Spleen (tissue), 11 donors: Measurements from ENCODE around the gene ZNF277. TPM values are rescaled to one million over a fixed set of nuclear protein-coding genes. Genes with fewer than 3 reads are reported as not detected.

Source experiments
- DNase-seq: peaks from one replicate; pipeline ENCODE4 v3.0.0-alpha.2; 2020
- H3K27ac ChIP-seq, 8 donors: fragments of 200-600 bp; sonication (generic) in 7 of 8; 1 replicate in 4 of 8; 2 replicates in 4 of 8; pipeline versions ENCODE4 v1.5.0 to v1.8.0; 2016 to 2021; ENCODE audit warnings: inconsistent platforms in 4 of 8, mild to moderate bottlenecking in 4 of 8, moderate library complexity in 1 of 8
- H3K27me3 ChIP-seq, 7 donors: fragments of 200-600 bp; sonication (generic) in 6 of 7; replicated peaks in 1 of 7; 1 replicate in 4 of 7; 2 replicates in 3 of 7; pipeline versions ENCODE4 v1.5.0 to v1.8.0; 2016 to 2021; ENCODE audit warnings: inconsistent platforms in 3 of 7, mild to moderate bottlenecking in 1 of 7
- H3K36me3 ChIP-seq, 6 donors: fragments of 200-600 bp; sonication (generic) in 5 of 6; 1 replicate in 4 of 6; 2 replicates in 2 of 6; pipeline versions ENCODE4 v1.5.0 to v1.8.0; 2016 to 2021; ENCODE audit warnings: inconsistent platforms in 2 of 6
- H3K4me1 ChIP-seq, 6 donors: fragments of 200-600 bp; sonication (generic) in 5 of 6; 1 replicate in 3 of 6; 2 replicates in 3 of 6; pipeline versions ENCODE4 v1.5.0 to v1.8.0; 2016 to 2021; ENCODE audit warnings: inconsistent platforms in 3 of 6
- H3K4me3 ChIP-seq, 8 donors: fragments of 200-600 bp; sonication (generic) in 7 of 8; 1 replicate in 4 of 8; 2 replicates in 4 of 8; pipeline versions ENCODE4 v1.5.0 to v1.8.0; 2016 to 2021; ENCODE audit warnings: inconsistent platforms in 4 of 8, mild to moderate bottlenecking in 4 of 8, moderate library complexity in 2 of 8
- H3K9me3 ChIP-seq, 8 donors: fragments of 200-600 bp; sonication (generic) in 7 of 8; 1 replicate in 4 of 8; 2 replicates in 4 of 8; pipeline versions ENCODE4 v1.5.0 to v1.8.0; 2016 to 2021; ENCODE audit warnings: inconsistent platforms in 4 of 8
- POLR2A ChIP-seq, 3 donors: fragments of 450-650 bp; IDR thresholded peaks; one replicate each; pipeline ENCODE4 v1.5.1; 2017; ENCODE audit warnings: antibody characterized with exemption in 3 of 3, mild to moderate bottlenecking in 1 of 3
- POLR2AphosphoS5 ChIP-seq, 3 donors: sonication (generic); formaldehyde crosslinking; IDR thresholded peaks; one replicate each; pipeline ENCODE4 v1.5.1; 2017; ENCODE audit warnings: antibody characterized with exemption in 3 of 3
- WGBS, 5 donors: extraction: QIAGEN DNeasy Blood & Tissue Kit in 3 of 5; methylation state at CpG; one replicate each; pipeline versions ENCODE4 v1.1.5 to v1.1.7; 2013 to 2018; 5-methylcytosine and 5-hydroxymethylcytosine counted together
- intact Hi-C: fragments of 100-400 bp; cut with DNase I; formaldehyde crosslinking; loops from one replicate; pipeline ENCODE4 v1.15.0; 2023; ENCODE audit warnings: low total_unique reads
- polyA plus RNA-seq, 3 donors: library from polyadenylated mRNA; stranded (reverse); fragments of 200-250 nt; gene quantifications; one replicate each; pipeline ENCODE4 v1.2.1, GENCODE V29; 2013
- total RNA-seq, 7 donors: library from RNA; depleted of rRNA in 3 of 7; stranded (reverse); fragments of >200 nt in 3 of 7; fragmentation: NEBNext Ultra II Directional in 4 of 7; extraction: Animal tissue kit (Norgen Biotek cat#: 25700) in 4 of 7; gene quantifications; one replicate each; pipeline versions ENCODE4 v1.1.0 to v1.2.1, GENCODE V29; 2016 to 2021
- TF ChIP-seq, protein P1 (sequence below), 11 experiments: fragments of 200-600 bp in 7 of 11; fragments of 450-650 bp in 4 of 11; sonication (generic) in 4 of 11; IDR thresholded peaks in 8 of 11; conservative IDR thresholded peaks in 3 of 11; 1 replicate in 7 of 11; 2 replicates in 4 of 11; pipeline versions ENCODE4 v1.4.0 to v1.8.0; 2016 to 2021; ENCODE audit warnings: antibody characterized with exemption in 11 of 11, inconsistent platforms in 4 of 11, mild to moderate bottlenecking in 1 of 11
- donor health status: healthy with polysubstance abuse.
- donor health status: DM: no; HTN: no; CAD: no; lungs with moderate emphysema.
- donor health status: DM: no; HTN: no; CAD: no.
- donor health status: Bipolar disorder and iron deficiency.
- donor health status: healthy.
- donor health status: DM: no; HTN: no; CAD: no.
- donor health status: DM: yes; HTN: yes; CAD: no.

Gene ZNF277
- total and polyA plus RNA-seq, 10 donors, result 14.5 to 36.1 (median 19.6) TPM

DNA sequence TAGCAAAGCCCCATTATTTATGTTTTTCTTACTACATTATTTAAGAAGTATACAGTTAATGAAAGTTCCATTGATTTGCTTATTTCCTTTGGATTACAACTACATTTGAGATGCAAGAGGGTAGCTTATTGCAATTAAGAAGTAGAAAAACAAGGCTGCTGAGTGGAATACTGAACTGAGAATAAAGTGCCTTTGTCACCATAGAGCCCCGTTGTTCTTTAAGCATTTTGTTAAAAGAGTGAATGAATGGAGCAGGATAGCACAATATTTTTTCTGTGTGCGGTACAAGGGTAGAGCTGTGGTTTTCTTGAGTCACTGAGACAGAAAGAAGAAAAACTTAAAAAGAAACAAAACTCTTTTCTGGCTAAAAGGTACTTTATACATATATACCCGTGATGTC lies 45.6 kb downstream of the ZNF277 start:
- Histone ChIP-seq H3K27me3 (no peaks in the 10 kb centered on the region), H3K27ac (no peak overlapping the region), H3K9me3 (peaks cover 0 to 8% (median 0%) of the 10 kb centered on the region in 8 donors), H3K4me1 (peaks cover 0 to 14% (median 2%) of the 10 kb centered on the region in 6 donors), H3K4me3 (no peak overlapping the region), H3K36me3 (no peaks in the 10 kb centered on the region)
- intact Hi-C loops, result no loop called here
- TF ChIP-seq POLR2AphosphoS5 (IDR thresholded peaks at IDR 0.05) (no peak), POLR2A (IDR thresholded peaks at IDR 0.05) (no peak)
- TF ChIP-seq, protein P1, sequence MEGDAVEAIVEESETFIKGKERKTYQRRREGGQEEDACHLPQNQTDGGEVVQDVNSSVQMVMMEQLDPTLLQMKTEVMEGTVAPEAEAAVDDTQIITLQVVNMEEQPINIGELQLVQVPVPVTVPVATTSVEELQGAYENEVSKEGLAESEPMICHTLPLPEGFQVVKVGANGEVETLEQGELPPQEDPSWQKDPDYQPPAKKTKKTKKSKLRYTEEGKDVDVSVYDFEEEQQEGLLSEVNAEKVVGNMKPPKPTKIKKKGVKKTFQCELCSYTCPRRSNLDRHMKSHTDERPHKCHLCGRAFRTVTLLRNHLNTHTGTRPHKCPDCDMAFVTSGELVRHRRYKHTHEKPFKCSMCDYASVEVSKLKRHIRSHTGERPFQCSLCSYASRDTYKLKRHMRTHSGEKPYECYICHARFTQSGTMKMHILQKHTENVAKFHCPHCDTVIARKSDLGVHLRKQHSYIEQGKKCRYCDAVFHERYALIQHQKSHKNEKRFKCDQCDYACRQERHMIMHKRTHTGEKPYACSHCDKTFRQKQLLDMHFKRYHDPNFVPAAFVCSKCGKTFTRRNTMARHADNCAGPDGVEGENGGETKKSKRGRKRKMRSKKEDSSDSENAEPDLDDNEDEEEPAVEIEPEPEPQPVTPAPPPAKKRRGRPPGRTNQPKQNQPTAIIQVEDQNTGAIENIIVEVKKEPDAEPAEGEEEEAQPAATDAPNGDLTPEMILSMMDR (IDR thresholded peaks at IDR 0.05 in 8 of 11, conservative IDR thresholded peaks at IDR 0.05 in 3 of 11), result no peak
- WGBS, 5 donors, result 87 to 95% (median 90%) methylated on average over 3 of the region's 3 CpGs
- no peak for DNase-seq

DNA sequence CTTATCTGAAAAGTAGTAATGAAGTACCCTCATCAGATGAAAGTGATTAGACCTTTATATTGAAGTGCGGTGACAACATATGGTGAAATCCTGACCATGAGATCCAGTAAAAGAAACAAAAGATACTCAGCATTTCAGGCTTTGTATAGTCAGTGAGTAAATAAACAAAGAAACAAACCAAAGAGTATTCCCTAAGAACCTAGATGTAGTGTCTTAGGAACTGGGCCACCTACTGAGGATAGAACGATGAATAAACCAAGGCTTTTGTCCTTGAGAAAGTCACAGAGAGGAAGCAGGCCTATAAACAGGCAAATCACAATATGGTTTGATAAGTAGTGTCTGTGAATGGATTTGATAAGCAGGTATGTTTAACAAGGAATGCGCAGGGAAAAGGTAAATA lies 46.2 kb downstream of the ZNF277 start:
- Histone ChIP-seq H3K27me3 (no peaks in the 10 kb centered on the region), H3K4me3 (no peak overlapping the region), H3K9me3 (peaks cover 0 to 8% (median 0%) of the 10 kb centered on the region in 8 donors), H3K36me3 (no peaks in the 10 kb centered on the region), H3K4me1 (peaks cover 0 to 14% (median 2%) of the 10 kb centered on the region in 6 donors), H3K27ac (no peak overlapping the region)
- WGBS, 5 donors, result 61 to 92% (median 77%) methylated on average over 3 of the region's 3 CpGs
- DNase-seq, result no peak
- intact Hi-C loops, result no loop called here
- TF ChIP-seq, protein P1 (IDR thresholded peaks at IDR 0.05 in 8 of 11, conservative IDR thresholded peaks at IDR 0.05 in 3 of 11), result no peak
- no peak for TF ChIP-seq POLR2AphosphoS5 (IDR thresholded peaks at IDR 0.05)
- TF ChIP-seq POLR2A (IDR thresholded peaks at IDR 0.05), result no peak

DNA sequence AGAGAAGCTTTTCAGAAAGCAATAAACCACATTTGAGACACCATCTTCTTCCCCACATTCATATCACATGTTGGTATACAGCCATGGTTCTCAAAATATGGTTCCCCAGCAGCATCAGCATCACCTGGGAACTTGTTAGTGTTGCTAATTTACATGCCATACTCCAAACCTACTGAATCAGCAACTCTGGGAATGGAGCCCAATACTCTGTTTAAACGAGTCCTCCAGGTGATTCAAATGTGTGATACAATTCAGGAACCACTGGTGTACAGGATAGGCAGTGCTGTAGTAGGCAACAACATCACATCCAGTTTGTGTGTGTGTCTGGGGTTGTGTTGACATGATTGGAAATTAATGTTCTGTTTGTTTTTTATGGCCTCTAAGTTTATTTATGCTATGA lies 47.7 kb downstream of the ZNF277 start:
- WGBS, 5 donors, result 78 to 91% (median 90%) methylated on average over 1 of the region's 1 CpG
- peaks cover 0 to 8% (median 0%) of the 10 kb centered on the region in 8 donors for H3K9me3 ChIP-seq
- TF ChIP-seq POLR2AphosphoS5 (IDR thresholded peaks at IDR 0.05) (no peak), POLR2A (IDR thresholded peaks at IDR 0.05) (no peak)
- TF ChIP-seq, protein P1 (IDR thresholded peaks at IDR 0.05 in 8 of 11, conservative IDR thresholded peaks at IDR 0.05 in 3 of 11), result no peak
- H3K36me3 ChIP-seq, result no peaks in the 10 kb centered on the region
- intact Hi-C loops, result no loop called here
- no peaks in the 10 kb centered on the region for H3K27me3 ChIP-seq
- H3K4me3 ChIP-seq, result no peak overlapping the region
- no peak for DNase-seq
- H3K4me1 ChIP-seq, result peaks cover 0 to 14% (median 2%) of the 10 kb centered on the region in 6 donors
- no peak overlapping the region for H3K27ac ChIP-seq

DNA sequence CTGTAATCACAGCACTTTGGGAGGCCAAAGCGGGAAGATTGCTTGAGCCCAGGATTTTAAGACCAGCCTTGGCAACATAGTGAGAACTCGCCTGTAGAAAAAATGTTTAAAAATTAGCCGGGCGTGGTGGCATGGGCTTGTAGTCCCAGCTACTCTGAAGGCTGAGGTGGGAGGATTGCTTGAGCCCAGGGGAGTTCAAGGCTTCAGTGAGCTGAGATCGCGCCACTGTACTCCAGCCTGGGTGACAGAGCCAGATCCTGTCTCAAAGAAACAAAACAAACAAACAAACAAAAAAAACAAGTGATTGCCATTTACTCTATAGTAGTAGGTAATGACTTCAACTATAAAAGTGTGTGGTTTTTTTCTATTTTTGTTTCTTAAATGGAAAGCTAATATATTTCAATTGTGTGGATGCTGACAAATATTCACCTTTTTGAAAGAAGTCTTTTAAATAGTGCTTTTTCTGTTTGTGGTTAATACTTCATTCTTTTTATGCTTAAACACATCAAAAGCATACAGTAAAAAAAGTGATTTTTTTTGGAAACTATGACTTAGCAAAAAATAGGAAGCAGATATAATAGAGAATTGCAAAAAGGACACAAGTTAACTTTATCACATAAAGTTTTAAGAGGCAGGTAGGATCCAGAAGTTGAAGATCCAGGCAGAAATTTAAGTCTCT lies 48.4 kb downstream of the ZNF277 start:
- Histone ChIP-seq H3K9me3 (peaks cover 0 to under 1% (median 0%) of the 10 kb centered on the region in 8 donors), H3K27ac (no peak overlapping the region), H3K27me3 (no peaks in the 10 kb centered on the region), H3K4me1 (peaks cover 0 to 14% (median 2%) of the 10 kb centered on the region in 6 donors), H3K36me3 (no peaks in the 10 kb centered on the region), H3K4me3 (no peak overlapping the region)
- 88 to 95% (median 92%) methylated on average over 6 of the region's 6 CpGs for WGBS, 5 donors
- TF ChIP-seq, protein P1 (IDR thresholded peaks at IDR 0.05 in 8 of 11, conservative IDR thresholded peaks at IDR 0.05 in 3 of 11), result no peak
- no peak for TF ChIP-seq POLR2AphosphoS5 (IDR thresholded peaks at IDR 0.05)
- TF ChIP-seq POLR2A (IDR thresholded peaks at IDR 0.05), result no peak
- DNase-seq, result no peak
- intact Hi-C loops, result no loop called here
